UCSD-AML1 (cell line): ENCODE measurements around the gene CASP8AP2.
A peak's percentile ranks its signal among the peaks of the same experiment; 100 is the strongest.
"Not testable (repeated sequence)": the region's sequence is repeated elsewhere in the genome, so short reads cannot be mapped to it uniquely, and the experiment has no call there.

ENCODE experiments used
- DNase-seq: peaks from one replicate; lab custom pipeline; 2025; ENCODE audit not compliant: unreplicated experiment; lab: John Stamatoyannopoulos, UW

The CASP8AP2 gene

GRCh38 chr6:89819336-89820130, 10.1 kb upstream of the CASP8AP2 start, which contains the start of gene MDN1:
Gene MDN1, minus strand, starts transcription at chr6:89819794. Its CDS starts 187 bp downstream, at chr6:89819607.
- peak; percentile 93 for DNase-seq

GRCh38 chr6:89826029-89826528, 3.6 kb upstream of the CASP8AP2 start:
- DNase-seq, result no peak

DNA sequence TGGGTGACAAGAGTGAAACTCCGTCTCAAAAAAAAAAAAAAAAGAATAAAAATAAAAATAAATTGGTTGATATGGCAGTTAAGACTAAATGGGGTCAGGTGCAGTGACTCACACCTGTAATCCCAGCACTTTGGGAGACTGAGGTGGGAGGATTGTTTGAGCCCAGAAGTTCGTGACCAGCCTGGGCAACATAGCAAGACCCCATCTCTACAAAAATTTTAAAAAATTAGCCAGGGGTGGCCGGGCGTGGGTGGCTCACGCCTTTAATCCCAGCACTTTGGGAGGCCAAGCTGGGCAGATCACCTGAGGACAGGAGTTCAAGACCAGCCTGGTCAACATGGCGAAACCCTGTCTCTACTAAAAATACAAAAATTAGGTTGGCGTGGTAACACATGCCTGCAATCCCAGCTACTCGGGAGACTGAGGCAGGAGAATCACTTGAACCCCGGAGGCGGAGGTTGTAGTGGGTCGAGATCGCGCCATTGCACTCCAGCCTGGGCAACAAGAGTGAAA, 1.1 kb upstream of the CASP8AP2 start:
- not testable (repeated sequence) for DNase-seq

DNA sequence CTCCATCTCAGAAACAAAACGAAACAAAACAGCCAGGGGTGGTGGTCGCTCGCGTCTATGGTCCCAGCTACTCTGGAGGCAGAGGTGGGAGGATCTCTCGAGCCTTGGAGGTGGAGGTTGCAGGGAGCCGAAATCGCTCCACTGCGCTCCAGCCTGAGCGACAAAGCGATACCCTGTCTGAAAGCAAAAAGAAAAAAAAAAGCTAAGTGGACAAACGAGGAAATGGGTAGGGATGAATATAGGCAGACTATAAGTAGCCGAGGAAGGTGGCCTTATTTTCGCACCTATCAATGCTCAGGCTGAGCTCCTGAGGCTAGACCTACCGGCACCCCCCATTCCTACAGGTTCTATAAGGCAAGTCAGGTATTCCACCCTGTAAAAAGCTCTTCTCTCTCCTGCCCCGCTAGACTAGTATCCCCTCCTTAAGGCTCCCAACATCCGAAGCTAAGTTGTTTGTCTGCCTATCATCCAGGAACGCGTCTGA, 650 bp upstream of the CASP8AP2 start:
- DNase-seq, result no peak

GRCh38 chr6:89830170-89830809, 610 bp downstream of the CASP8AP2 start:
- no peak for DNase-seq

DNA sequence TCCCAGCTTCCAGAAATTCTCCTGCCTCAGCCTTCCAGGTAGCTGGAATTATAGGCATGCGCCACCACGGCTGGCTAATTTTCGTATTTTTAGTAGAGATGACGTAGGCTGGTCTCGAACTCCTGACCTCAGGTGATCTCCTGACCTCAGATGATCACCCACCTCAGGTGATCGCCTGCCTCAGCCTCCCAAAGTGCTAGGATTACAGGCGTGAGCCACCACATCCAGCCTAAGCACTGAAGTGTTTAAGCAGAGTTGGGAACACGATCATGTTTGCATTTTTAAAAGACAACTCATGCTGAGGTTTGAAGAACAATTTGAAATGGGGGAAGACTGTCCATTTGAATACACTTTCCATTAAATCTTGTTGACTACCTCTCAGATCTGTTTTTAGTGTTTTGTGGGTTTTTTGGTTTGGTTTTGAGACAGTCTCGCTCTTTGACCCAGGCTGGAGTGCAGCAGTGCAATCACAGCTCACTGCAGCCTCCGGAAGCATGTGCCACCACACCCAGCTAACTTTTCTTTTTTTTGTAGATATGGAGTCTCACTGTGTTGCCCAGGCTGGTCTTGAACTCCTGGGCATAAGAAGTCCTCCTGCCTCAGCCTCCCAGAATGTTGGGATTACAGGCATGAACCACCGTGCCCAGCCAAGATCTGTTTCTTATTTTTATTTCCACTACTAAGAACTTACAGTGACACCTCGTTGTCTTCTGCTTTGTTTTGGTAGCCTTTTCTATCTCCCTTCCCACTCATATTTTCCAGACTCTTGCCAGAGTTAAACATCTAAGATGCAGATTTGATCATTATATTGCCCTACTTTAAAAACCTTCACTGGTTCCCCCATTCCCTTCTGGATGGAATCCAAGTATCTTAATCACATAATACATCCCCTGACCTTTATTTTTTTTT, 5.5 kb downstream of the CASP8AP2 start:
- DNase-seq, result no peak

GRCh38 chr6:89836639-89837222, 7.1 kb downstream of the CASP8AP2 start:
- no peak for DNase-seq

DNA sequence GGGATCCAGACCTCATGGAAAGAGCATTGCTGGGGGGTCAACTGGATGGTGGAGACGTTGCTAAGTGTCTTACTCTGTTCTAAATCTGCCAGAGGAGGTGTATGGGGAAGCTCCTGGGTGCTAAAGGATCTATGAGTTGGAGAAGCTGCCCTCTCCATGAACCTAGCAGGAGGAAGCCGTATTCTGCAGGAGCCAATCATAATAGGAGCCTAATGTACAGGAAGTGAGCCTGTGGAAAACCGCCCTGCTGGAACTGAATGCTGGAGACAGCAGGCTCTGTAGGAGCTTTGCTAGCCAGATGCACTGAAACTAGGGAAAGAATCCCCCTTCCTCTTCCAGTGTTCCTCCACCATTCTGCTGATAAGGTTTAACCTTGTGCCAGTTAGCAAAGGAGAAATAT, 10.9 kb downstream of the CASP8AP2 start:
- DNase-seq, result peak; percentile 49

GRCh38 chr6:89842228-89842627, 12.5 kb downstream of the CASP8AP2 start:
- DNase-seq, result no peak

DNA sequence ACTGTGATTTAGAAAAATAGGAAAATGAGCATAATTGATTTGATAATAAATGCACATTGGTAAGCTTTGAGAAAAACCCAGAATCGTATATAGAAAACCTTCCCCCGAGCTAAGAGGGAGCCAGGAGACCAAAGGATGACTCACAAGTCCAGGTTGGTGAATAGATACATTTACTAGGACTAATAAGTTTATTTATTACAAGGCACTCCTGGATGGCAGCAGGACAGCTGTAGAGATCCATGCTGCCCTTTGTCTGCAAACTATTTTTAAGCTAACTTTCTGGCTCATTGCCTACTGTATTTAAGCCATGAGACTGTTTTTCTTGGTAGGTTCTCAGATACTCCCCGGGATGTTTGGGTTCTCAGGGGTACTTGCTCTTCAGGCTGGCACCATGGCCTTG, 13.4 kb downstream of the CASP8AP2 start:
- DNase-seq, result no peak

DNA sequence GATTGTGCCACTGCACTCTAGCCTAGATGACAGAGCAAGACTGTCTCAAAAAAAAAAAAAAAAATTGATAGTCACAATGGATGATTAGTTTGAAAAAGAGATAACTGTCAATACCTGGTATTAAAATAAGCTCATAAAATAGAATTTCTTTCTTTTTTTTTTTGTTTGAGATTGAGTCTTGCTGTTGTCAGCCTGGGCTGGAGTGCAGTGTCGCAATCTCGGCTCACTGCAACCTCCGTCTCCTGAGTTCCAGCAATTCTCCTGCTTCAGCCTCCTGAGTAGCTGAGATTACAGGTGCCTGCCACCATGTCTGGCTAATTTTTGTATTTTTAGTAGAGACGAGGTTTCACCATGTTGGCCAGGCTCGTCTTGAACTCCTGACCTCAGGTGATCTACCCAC, 17.8 kb downstream of the CASP8AP2 start:
- DNase-seq, result not testable (repeated sequence)

DNA sequence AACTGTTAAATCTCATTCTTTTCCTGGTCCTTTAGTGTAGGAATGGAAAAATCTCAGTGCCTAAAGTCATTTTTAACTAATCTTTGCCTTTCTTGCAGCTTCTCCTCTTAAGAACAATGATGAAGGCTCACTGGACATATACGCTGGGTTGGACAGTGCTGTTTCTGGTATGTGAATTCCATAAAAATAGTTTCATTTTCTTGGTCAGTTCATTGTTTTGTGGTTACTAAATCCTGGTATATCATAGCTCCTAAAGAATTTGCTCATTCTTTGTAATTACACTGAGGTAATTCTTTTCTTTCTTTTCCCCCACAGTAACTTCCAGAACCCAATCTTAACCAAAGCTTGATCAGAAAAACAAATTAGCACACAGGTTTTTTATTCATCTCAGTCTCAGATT, 23.4 kb downstream of the CASP8AP2 start:
- DNase-seq, result no peak

GRCh38 chr6:89858041-89858440, 28.4 kb downstream of the CASP8AP2 start:
- DNase-seq, result no peak

GRCh38 chr6:89859744-89860143, 30.1 kb downstream of the CASP8AP2 start:
- DNase-seq, result no peak

DNA sequence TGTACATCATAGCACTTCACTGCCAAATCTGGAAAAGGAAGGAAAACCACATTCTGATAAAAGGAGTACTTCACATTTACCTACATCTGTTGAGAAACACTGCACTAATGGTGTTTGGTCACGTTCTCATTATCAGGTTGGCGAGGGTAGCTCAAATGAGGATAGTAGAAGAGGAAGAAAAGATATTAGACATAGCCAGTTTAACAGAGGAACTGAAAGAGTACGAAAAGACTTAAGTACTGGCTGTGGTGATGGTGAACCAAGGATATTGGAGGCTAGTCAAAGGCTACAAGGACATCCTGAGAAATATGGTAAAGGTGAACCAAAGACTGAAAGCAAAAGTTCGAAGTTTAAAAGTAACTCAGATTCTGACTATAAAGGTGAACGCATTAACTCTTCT, 32.6 kb downstream of the CASP8AP2 start:
- no peak for DNase-seq

DNA sequence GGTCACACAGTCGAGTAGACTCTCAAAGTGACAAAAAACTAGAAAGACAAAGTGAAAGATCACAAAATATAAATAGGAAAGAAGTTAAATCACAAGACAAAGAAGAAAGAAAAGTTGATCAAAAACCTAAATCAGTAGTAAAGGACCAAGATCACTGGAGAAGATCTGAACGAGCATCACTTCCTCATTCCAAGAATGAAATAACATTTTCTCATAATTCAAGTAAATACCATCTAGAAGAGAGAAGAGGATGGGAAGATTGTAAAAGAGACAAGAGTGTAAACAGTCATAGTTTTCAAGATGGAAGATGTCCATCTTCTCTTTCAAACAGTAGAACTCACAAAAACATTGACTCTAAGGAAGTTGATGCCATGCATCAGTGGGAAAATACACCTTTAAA, 33.0 kb downstream of the CASP8AP2 start:
- no peak for DNase-seq

GRCh38 chr6:89866024-89866678, 36.5 kb downstream of the CASP8AP2 start:
- DNase-seq, result no peak

DNA sequence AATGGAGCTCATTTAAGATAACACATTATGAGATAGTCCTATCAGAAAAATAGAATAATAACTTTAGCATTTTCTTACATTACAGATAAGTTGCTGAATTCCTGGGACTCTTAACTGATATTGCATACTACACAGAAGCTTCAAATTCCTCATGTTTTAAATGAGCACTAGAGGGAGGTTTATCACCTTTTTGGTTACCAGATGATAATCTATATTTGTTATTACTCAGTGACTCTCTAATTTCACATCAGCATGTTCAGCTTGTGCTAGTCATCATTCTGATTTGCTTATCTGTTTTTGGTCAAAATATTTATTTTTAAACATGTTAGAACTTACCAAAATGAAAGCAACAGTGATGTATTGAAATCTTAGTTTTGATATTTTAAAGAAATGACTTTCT, 44.0 kb downstream of the CASP8AP2 start:
- DNase-seq, result no peak

- DNase-seq, result no peak
These were observed 44.8 kb downstream of the CASP8AP2 start for GRCh38 chr6:89874438-89874837.
